HG02970 (cell line): ENCODE results near the gene ECE1.

Experiments used
- ATAC-seq: cut with Tn5 transposase; IDR thresholded peaks from one replicate; pipeline ENCODE4 v1.9.1; 2021; ENCODE audit warnings: mild to moderate bottlenecking, moderate library complexity, moderate number of reproducible peaks; ENCODE audit not compliant: unreplicated experiment, low FRiP score

The ECE1 gene

GRCh38 chr1:21289700-21290545 lies at the start of gene ECE1:
ECE1 (minus strand) TSS chr1:21290463; CDS start chr1:21290414, 49 bp downstream.
- ATAC-seq, result no peak

GRCh38 chr1:21339356-21340229 lies 49.3 kb upstream of the ECE1 start:
- ATAC-seq, result no peak

GRCh38 chr1:21338573-21339355 lies 48.5 kb upstream of the ECE1 start:
- ATAC-seq, result no peak

GRCh38 chr1:21337928-21338572 lies 47.8 kb upstream of the ECE1 start:
- no peak for ATAC-seq

GRCh38 chr1:21337454-21337927 lies 47.2 kb upstream of the ECE1 start:
- ATAC-seq, result no peak

GRCh38 chr1:21337010-21337437 lies 46.8 kb upstream of the ECE1 start:
- no peak for ATAC-seq

- ATAC-seq, result no peak
Measured at GRCh38 chr1:21335750-21336224, 45.5 kb upstream of the ECE1 start.

GRCh38 chr1:21335088-21335691 lies 44.9 kb upstream of the ECE1 start:
- no peak for ATAC-seq

GRCh38 chr1:21334214-21335087 lies 44.2 kb upstream of the ECE1 start:
- peak; percentile 56 for ATAC-seq

- no peak for ATAC-seq
Measured at GRCh38 chr1:21333824-21334213, 43.6 kb upstream of the ECE1 start.

GRCh38 chr1:21332554-21333311 lies 42.5 kb upstream of the ECE1 start:
- ATAC-seq, result no peak

- no peak for ATAC-seq
Measured at GRCh38 chr1:21331752-21332478, 41.7 kb upstream of the ECE1 start.

GRCh38 chr1:21330544-21330943 lies 40.3 kb upstream of the ECE1 start:
- no peak for ATAC-seq

- no peak for ATAC-seq
Measured at GRCh38 chr1:21329209-21329844, 39.1 kb upstream of the ECE1 start.

GRCh38 chr1:21327566-21328323 lies 37.5 kb upstream of the ECE1 start:
- no peak for ATAC-seq

- ATAC-seq, result no peak
Measured at GRCh38 chr1:21326861-21327344, 36.6 kb upstream of the ECE1 start.
